ENCODE results near the gene SNRPD1. TPM values are rescaled to one million over a fixed set of nuclear protein-coding genes. Genes with fewer than 3 reads are reported as not detected.

SNRPD1 gene
- total RNA-seq, 2 donors from 2014 or later, result 98.9 to 114 TPM

- H3K4me3 ChIP-seq (ENCODE audit: low read length), result peak overlapping the region; percentile 98
- no peak for DNase-seq
- peaks cover 24% of the 10 kb centered on the region for H3K36me3 ChIP-seq (ENCODE audit: control insufficient read depth, insufficient read depth, low read length)
- H3K27me3 Mint-ChIP-seq (ENCODE audit: insufficient read depth), result no peaks in the 10 kb centered on the region
- H3K4me1 Mint-ChIP-seq, result peaks cover 6% of the 10 kb centered on the region
- no peaks in the 10 kb centered on the region for H3K27me3 ChIP-seq (ENCODE audit: control insufficient read depth, insufficient read depth, low read length, poor library complexity, severe bottlenecking)
- peaks cover 25% of the 10 kb centered on the region for H3K36me3 Mint-ChIP-seq (ENCODE audit: low read depth)
- H3K9me3 Mint-ChIP-seq, result peaks cover 21% of the 10 kb centered on the region
- H3K9ac ChIP-seq (ENCODE audit: extremely low read depth, low read length, poor library complexity, severe bottlenecking), result no peak overlapping the region
- H3K27ac Mint-ChIP-seq, result no peak overlapping the region
- no peak overlapping the region for H3K4me3 Mint-ChIP-seq
- H3K4me1 ChIP-seq (ENCODE audit: control insufficient read depth, insufficient read depth, low read length), result no peaks in the 10 kb centered on the region
- H3K9me3 ChIP-seq (ENCODE audit: control insufficient read depth, low read length), result peaks cover 17% of the 10 kb centered on the region
- WGBS, 2 experiments (ENCODE audit: insufficient coverage in 1 of 2, insufficient read length in 1 of 2), result 88 to 89% methylated on average over 1 of the region's 1 CpG
- H3K27ac ChIP-seq (ENCODE audit: low read depth, low read length), result no peak overlapping the region
- TF ChIP-seq, protein P1, sequence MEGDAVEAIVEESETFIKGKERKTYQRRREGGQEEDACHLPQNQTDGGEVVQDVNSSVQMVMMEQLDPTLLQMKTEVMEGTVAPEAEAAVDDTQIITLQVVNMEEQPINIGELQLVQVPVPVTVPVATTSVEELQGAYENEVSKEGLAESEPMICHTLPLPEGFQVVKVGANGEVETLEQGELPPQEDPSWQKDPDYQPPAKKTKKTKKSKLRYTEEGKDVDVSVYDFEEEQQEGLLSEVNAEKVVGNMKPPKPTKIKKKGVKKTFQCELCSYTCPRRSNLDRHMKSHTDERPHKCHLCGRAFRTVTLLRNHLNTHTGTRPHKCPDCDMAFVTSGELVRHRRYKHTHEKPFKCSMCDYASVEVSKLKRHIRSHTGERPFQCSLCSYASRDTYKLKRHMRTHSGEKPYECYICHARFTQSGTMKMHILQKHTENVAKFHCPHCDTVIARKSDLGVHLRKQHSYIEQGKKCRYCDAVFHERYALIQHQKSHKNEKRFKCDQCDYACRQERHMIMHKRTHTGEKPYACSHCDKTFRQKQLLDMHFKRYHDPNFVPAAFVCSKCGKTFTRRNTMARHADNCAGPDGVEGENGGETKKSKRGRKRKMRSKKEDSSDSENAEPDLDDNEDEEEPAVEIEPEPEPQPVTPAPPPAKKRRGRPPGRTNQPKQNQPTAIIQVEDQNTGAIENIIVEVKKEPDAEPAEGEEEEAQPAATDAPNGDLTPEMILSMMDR (conservative IDR thresholded peaks at IDR 0.05), result no peak
Observed at GRCh38 chr18:21597620-21598019, 14.5 kb upstream of the SNRPD1 start.

DNA sequence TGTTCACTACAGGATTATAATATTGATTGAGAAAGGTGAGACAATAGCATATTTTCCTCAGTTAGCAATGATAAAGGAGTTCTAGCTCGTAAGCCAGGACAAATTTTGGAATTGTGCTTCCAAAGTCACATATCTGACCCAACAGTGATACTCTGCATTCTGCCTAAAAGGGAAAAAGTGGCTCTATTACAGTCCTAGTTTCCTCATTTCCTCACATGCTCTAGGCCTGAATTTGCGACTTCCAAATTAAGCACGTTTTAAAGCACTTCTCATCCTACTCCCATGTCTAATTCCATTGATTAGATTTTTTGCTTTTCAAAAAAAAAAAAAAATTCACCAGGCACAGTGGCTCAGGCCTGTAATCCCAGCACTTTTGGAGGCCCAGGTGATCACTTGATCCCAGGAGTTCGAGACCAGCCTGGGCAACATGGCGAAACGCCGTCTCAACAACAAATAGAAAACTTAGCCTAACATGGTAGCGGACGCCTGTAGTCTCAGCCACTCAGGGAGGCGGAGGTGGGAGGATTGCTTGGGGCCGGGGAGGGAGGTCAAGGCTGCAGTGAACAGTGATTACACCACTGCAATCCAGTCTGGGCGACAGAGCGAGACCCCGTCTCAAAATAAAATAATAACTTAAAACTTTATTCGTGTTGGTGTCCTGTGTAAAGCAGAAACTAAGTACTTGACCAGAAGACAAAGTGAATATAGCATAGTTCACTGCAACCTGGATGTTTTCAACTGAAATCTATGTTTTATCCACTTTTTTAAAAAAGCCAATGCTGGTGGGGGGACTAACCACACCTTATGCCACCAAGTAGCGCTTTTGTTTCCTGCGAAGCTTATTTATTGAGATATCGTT is 13.2 kb upstream of the SNRPD1 start:
- 57 to 58% methylated on average over 8 to 18 of the region's 18 CpGs for WGBS, 2 experiments (ENCODE audit: insufficient coverage in 1 of 2, insufficient read length in 1 of 2)
- Mint-ChIP-seq H3K27ac (peak overlapping the region; percentile 99), H3K4me3 (peak overlapping the region; percentile 99), H3K9me3 (peaks cover 11% of the 10 kb centered on the region), H3K27me3 (ENCODE audit: insufficient read depth) (no peaks in the 10 kb centered on the region), H3K4me1 (peaks cover 6% of the 10 kb centered on the region), H3K36me3 (ENCODE audit: low read depth) (peaks cover 14% of the 10 kb centered on the region)
- Histone ChIP-seq H3K27ac (ENCODE audit: low read depth, low read length) (no peak overlapping the region), H3K4me3 (ENCODE audit: low read length) (peak overlapping the region; percentile 98), H3K36me3 (ENCODE audit: control insufficient read depth, insufficient read depth, low read length) (peaks cover 19% of the 10 kb centered on the region), H3K9me3 (ENCODE audit: control insufficient read depth, low read length) (peaks cover 10% of the 10 kb centered on the region), H3K27me3 (ENCODE audit: control insufficient read depth, insufficient read depth, low read length, poor library complexity, severe bottlenecking) (no peaks in the 10 kb centered on the region), H3K9ac (ENCODE audit: extremely low read depth, low read length, poor library complexity, severe bottlenecking) (peak overlapping the region; percentile 79), H3K4me1 (ENCODE audit: control insufficient read depth, insufficient read depth, low read length) (no peaks in the 10 kb centered on the region)
- peak; percentile 65 for DNase-seq
- TF ChIP-seq, protein P1 (conservative IDR thresholded peaks at IDR 0.05), result no peak

DNA sequence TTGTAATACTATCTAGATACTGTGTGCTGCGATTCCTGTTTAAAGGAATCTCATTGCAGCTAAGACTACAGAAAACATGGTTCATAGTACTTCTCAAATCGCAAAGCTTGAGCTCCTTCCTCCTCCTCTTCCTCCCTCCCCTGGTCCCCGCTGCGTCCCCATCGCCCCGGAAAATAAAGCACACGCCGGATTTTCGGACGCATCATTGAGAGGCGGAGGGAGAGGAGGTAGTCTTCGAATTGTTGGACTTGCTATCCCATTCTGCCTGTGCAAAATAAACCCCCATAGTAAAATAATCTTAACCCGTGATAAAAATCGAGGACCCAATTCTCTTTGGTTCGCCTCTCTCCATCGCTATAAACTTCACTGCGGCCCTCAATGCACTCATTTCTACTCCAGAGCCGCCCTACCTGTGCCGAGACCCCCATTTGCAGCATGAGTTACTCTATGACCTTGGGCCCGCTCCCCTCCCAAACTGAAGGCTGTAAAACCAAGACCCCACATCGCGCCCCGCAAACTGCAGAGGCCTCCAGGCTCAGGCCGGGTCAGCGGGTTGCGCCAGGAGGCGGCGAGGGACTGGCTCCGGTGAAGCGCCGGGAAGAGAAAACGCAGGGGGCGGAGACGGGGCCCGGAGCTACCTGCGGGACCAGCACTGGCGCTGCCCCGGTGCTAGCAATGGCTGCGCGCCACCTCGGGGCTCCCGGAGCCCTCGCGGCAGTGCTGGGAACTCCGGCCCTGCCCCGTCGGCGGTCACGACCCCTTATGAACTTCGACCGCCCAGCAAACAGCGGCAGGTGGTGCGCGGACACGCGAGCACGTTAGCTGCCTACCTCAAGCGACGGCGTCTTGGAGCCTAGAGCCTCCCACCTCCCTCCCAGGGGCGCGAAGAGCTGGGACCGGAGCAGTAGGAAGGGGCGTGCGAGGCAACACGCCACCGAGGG is 12.3 kb upstream of the SNRPD1 start:
- WGBS, 2 experiments (ENCODE audit: insufficient coverage in 1 of 2, insufficient read length in 1 of 2), result 1% methylated on average over 17 to 67 of the region's 67 CpGs
- no peaks in the 10 kb centered on the region for H3K27me3 ChIP-seq (ENCODE audit: control insufficient read depth, insufficient read depth, low read length, poor library complexity, severe bottlenecking)
- TF ChIP-seq, protein P1 (conservative IDR thresholded peaks at IDR 0.05), result peak; percentile 57

More for the DNA sequence above, 12.3 kb upstream of the SNRPD1 start:
- DNase-seq, result peak; percentile 90
- H3K27ac Mint-ChIP-seq, result peak overlapping the region; percentile 99
- H3K9ac ChIP-seq (ENCODE audit: extremely low read depth, low read length, poor library complexity, severe bottlenecking), result peak overlapping the region; percentile 79
- peaks cover 4% of the 10 kb centered on the region for H3K9me3 ChIP-seq (ENCODE audit: control insufficient read depth, low read length)
- no peaks in the 10 kb centered on the region for H3K4me1 ChIP-seq (ENCODE audit: control insufficient read depth, insufficient read depth, low read length)
- H3K36me3 Mint-ChIP-seq (ENCODE audit: low read depth), result peaks cover 8% of the 10 kb centered on the region
- no peaks in the 10 kb centered on the region for H3K27me3 Mint-ChIP-seq (ENCODE audit: insufficient read depth)
- peak overlapping the region; percentile 99 for H3K4me3 Mint-ChIP-seq
- H3K27ac ChIP-seq (ENCODE audit: low read depth, low read length), result peak overlapping the region; percentile 92
- peak overlapping the region; percentile 98 for H3K4me3 ChIP-seq (ENCODE audit: low read length)
- H3K9me3 Mint-ChIP-seq, result peaks cover 6% of the 10 kb centered on the region
- peaks cover 6% of the 10 kb centered on the region for H3K4me1 Mint-ChIP-seq
- peaks cover 10% of the 10 kb centered on the region for H3K36me3 ChIP-seq (ENCODE audit: control insufficient read depth, insufficient read depth, low read length)
